Renal cortical epithelial cell (primary cell): Measurements from ENCODE around the gene TIMD4. TPM values are rescaled to one million over a fixed set of nuclear protein-coding genes. Genes with fewer than 3 reads are reported as not detected.

Experiments used
- total RNA-seq: library from RNA; depleted of rRNA; stranded (reverse); fragments of >200 nt; gene quantifications from 2 replicates; pipeline ENCODE4 v1.2.3, GENCODE V29; 2014

The TIMD4 gene
- total RNA-seq, 1 donor from 2014 or later = 1.3 TPM

Other genes with a start within 250 kb of the TIMD4 start
- gene PPP1R2B, start 112.9 kb downstream of the TIMD4 start, total RNA-seq = 0.05 and 0.17 TPM in 2 replicates
- gene HAVCR1, start 95.9 kb upstream of the TIMD4 start, total RNA-seq = 289 and 397 TPM in 2 replicates
- gene HAVCR2, start 145.8 kb upstream of the TIMD4 start, total RNA-seq = 2.0 and 8.2 TPM in 2 replicates
- gene MED7, start 179.6 kb upstream of the TIMD4 start, total RNA-seq = 20.8 and 22.2 TPM in 2 replicates
- gene GARIN3, start 203.0 kb upstream of the TIMD4 start, total RNA-seq = not detected in 2 replicates
- gene ITK, start 217.6 kb upstream of the TIMD4 start, total RNA-seq = 0.05 TPM in 1 of 2 replicates, not detected in the other